Measurements from ENCODE around the gene SHISA7. TPM values are rescaled to one million over a fixed set of nuclear protein-coding genes. Genes with fewer than 3 reads are reported as not detected.

The SHISA7 gene
- total RNA-seq: not detected

DNA sequence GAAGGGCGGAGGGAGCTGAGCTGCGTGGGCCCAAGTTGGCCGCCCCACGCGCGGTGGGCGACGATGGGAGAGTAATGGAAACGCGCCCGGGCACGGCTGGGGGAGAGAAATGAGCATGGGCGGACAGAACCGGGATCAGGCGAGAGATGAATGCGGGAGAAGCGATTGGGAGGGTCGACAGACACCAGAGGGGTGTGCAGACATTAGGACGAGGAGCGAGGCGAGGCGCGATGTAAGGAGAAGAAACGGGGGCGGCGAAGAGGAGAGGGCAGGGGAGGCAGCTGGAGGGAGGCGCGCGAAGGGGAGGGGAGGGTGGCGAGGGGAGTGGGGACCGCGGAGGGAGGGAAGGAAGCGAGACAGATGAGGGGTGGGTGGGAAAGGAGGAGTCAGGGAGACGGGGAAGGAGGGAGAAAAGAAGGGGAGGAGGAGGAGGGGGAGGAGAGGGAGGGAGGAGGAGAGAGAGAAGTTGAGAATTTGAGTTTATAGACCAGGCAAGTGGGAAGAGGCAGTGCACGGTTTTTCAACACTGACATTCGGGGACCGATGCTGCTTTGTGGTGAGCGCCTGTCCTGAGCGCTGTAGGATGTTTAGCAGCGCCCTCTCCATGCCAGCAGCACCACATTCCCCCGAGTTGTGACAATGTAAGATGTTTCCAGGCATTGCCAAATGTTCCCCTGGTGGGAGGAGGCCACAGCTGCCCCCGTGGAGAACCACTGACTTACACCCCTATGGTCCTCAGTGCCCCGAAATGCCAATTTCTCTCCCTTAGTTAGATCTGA lies at the start of gene SHISA7:
SHISA7 (minus strand) TSS at position 256 of the 779 bp plus-strand sequence. CDS start 437 bp downstream, outside the sequence.
- DNase-seq: no peak
- H3K36me3 ChIP-seq: no peaks in the 10 kb centered on the region
- H3K27me3 ChIP-seq: peaks cover 0 to 47% of the 10 kb centered on the region in 2 donors
- H3K27ac ChIP-seq: no peak within 1 kb of the TSS
- TF ChIP-seq, protein P1, sequence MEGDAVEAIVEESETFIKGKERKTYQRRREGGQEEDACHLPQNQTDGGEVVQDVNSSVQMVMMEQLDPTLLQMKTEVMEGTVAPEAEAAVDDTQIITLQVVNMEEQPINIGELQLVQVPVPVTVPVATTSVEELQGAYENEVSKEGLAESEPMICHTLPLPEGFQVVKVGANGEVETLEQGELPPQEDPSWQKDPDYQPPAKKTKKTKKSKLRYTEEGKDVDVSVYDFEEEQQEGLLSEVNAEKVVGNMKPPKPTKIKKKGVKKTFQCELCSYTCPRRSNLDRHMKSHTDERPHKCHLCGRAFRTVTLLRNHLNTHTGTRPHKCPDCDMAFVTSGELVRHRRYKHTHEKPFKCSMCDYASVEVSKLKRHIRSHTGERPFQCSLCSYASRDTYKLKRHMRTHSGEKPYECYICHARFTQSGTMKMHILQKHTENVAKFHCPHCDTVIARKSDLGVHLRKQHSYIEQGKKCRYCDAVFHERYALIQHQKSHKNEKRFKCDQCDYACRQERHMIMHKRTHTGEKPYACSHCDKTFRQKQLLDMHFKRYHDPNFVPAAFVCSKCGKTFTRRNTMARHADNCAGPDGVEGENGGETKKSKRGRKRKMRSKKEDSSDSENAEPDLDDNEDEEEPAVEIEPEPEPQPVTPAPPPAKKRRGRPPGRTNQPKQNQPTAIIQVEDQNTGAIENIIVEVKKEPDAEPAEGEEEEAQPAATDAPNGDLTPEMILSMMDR (IDR thresholded peaks at IDR 0.05): no peak
- TF ChIP-seq POLR2A (IDR thresholded peaks at IDR 0.05): no peak
- H3K4me1 ChIP-seq: peaks cover 0 to 24% (median 9%) of the 10 kb centered on the region in 4 donors
- no peaks in the 10 kb centered on the region for H3K9me3 ChIP-seq
- H3K4me3 ChIP-seq: no peak within 1 kb of the TSS

DNA sequence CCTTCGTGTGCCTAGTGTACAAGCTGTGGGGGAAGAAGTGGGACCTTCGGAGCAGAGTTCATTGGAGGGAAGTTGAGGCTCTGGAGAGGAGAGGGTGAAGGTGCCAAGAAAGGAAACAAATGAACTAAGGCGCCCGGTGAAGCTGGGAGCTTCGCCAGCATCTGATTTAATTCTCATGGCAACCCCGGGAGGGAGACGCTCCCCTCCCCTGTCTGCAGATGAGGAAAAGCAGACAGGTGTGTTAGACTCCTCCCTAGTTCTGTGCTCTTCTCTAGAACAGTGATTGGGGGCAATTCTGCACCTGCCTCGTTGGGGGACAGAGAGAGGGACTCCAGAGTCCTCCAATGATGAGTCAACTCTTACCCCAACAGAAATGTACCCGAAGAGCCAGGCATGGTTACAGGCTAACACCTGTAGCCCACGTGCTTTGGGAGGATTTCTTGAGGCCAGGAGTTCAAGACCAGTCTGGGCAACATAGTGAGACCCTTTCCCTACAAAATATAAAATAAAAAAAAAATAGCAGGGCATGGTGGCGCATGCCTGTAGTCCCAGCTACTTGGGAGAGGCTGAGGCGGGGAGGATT lies 49.4 kb upstream of the SHISA7 start:
- TF ChIP-seq POLR2A (IDR thresholded peaks at IDR 0.05): no peak
- TF ChIP-seq, protein P1 (IDR thresholded peaks at IDR 0.05): no peak
- peaks cover 0 to 6% (median 0%) of the 10 kb centered on the region in 4 donors for H3K4me1 ChIP-seq
- no peak for DNase-seq
- H3K27ac ChIP-seq: no peak overlapping the region
- no peaks in the 10 kb centered on the region for H3K27me3 ChIP-seq
- H3K9me3 ChIP-seq: no peaks in the 10 kb centered on the region
- H3K36me3 ChIP-seq: no peaks in the 10 kb centered on the region
- no peak overlapping the region for H3K4me3 ChIP-seq

DNA sequence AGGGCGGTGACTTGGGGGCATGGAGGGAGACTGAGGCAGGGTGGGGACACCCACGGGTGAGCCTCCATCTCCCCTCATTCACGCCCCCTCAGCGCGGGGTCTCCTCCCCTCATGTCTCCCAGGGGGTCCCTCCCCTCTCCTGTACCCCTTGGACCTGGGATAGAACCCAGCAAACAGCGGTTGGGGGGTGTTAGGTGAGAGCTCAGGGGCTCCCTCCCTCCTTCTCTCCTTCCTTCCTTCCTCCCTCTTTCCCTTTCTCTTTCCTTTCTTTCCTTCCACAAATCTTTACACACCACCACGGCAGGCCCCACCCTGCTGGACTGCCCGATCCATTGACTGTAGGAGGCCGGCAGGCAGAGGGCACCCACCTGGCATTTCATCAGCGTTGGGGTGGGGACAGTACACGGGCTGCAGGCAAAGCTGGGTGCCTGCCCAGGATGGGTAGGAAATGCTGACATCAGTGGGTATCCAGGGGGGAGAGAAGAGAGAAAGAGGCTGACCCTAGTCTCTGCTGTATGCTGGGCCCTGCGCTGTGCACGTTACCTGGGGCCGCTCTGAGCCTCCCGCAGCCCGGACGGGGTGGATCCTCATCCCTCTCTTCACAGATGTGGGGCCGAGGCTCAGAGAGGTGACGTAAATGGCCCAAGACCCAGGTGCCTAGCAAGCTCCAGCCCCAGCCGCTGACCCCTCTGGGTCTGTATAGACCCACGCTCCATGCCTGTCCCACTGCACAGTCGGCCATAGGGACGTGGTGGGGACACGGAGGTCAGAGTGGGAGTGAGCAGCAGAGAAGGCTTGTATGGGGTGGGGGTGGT lies 48.7 kb upstream of the SHISA7 start:
- no peaks in the 10 kb centered on the region for H3K36me3 ChIP-seq
- TF ChIP-seq, protein P1 (IDR thresholded peaks at IDR 0.05): no peak
- no peak for TF ChIP-seq POLR2A (IDR thresholded peaks at IDR 0.05)
- H3K27ac ChIP-seq: peak overlapping the region in 1 of 4 donors; percentile 31
- H3K4me1 ChIP-seq: peaks cover 0 to 13% (median 0%) of the 10 kb centered on the region in 4 donors
- H3K27me3 ChIP-seq: no peaks in the 10 kb centered on the region
- no peak for DNase-seq
- H3K9me3 ChIP-seq: no peaks in the 10 kb centered on the region
- no peak overlapping the region for H3K4me3 ChIP-seq

DNA sequence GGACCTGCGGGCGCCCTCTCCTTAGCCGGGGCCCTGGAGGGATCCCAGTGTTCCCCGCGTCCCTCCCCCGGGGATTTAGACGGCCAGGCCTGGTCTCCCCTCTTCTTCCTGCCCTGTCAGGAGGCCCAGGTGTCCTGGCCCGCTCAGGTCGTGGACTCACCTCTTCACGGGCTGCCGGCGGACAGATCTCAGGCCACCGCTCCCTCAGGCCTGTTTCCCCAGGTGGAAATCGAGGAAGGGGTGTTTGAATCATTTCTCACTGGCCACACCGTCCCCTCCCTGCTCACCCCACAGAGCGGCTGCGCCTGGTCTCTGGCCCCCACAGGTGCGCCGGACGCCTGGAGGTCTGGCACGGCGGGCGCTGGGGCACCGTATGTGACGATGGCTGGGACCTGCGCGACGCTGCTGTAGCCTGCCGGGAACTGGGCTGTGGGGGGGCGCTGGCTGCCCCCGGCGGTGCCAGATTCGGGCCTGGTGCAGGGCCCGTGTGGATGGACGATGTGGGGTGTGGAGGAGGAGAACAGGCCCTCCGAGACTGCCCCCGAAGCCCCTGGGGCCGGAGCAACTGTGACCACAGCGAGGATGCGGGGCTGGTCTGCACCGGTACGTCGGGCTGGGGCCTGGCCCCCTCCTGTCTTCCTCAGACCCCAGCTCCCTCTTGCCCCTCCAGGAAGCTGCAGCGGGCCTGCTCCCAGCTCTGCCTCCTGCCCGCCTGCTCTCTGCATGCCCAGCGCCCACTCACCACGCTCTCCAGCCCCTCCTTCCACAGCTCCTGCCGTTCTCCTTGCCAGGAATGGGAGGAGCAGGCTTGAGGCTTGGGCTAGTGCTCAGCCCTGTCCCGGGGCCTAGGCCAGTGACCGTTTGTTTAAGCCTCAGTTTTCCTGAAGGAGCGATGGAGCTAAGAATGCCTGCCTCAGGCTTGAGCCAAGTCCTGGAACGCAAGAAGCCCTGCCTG lies 47.7 kb upstream of the SHISA7 start:
- no peaks in the 10 kb centered on the region for H3K27me3 ChIP-seq

More for the DNA sequence above, 47.7 kb upstream of the SHISA7 start:
- DNase-seq: no peak
- H3K9me3 ChIP-seq: no peaks in the 10 kb centered on the region
- H3K4me3 ChIP-seq: no peak overlapping the region
- no peaks in the 10 kb centered on the region for H3K36me3 ChIP-seq
- H3K27ac ChIP-seq: peak overlapping the region in 1 of 4 donors; percentile 31
- TF ChIP-seq POLR2A (IDR thresholded peaks at IDR 0.05): no peak
- TF ChIP-seq, protein P1 (IDR thresholded peaks at IDR 0.05): no peak
- H3K4me1 ChIP-seq: peaks cover 0 to 23% (median 0%) of the 10 kb centered on the region in 4 donors
